Right lobe of liver (tissue), 6 donors: ENCODE measurements around the gene ST7. TPM values are rescaled to one million over a fixed set of nuclear protein-coding genes. Genes with fewer than 3 reads are reported as not detected.

Experiments
- ATAC-seq, 4 donors: fragments of 200-7000 bp; cut with Tn5 transposase; one replicate each; pipeline ENCODE4 v1.9.1; 2020; ENCODE audit warnings: mild to moderate bottlenecking in 4 of 4, moderate library complexity in 4 of 4
- DNase-seq, 3 donors: peaks; one replicate each; pipeline ENCODE4 v3.0.0-alpha.2; 2020
- H3K27ac ChIP-seq, 3 donors: fragments of 200-600 bp; one replicate each; pipeline ENCODE4 v1.8.0; 2022
- H3K27me3 ChIP-seq, 2 donors: fragments of 200-600 bp; one replicate each; pipeline ENCODE4 v1.8.0; 2022
- H3K36me3 ChIP-seq, 4 donors: fragments of 200-600 bp; sonication (generic) in 1 of 4; one replicate each; pipeline versions ENCODE4 v1.5.1 to v1.8.0; 2017 to 2022; ENCODE audit warnings: control low read depth in 1 of 4
- H3K4me1 ChIP-seq, 4 donors: fragments of 200-600 bp; sonication (generic) in 1 of 4; one replicate each; pipeline versions ENCODE4 v1.5.1 to v1.8.0; 2017 to 2022; ENCODE audit warnings: control low read depth in 1 of 4
- H3K4me3 ChIP-seq, 3 donors: fragments of 200-600 bp; one replicate each; pipeline ENCODE4 v1.8.0; 2022
- H3K9me3 ChIP-seq, 4 donors: fragments of 200-600 bp; sonication (generic) in 1 of 4; one replicate each; pipeline versions ENCODE4 v1.5.1 to v1.8.0; 2017 to 2022; ENCODE audit warnings: control low read depth in 1 of 4
- CTCF ChIP-seq, 4 donors: fragments of 200-600 bp in 3 of 4; fragments of 450-650 bp in 1 of 4; IDR thresholded peaks; one replicate each; pipeline versions ENCODE4 v1.5.1 to v1.8.0; 2016 to 2022; ENCODE audit warnings: antibody characterized with exemption in 4 of 4, mild to moderate bottlenecking in 2 of 4
- POLR2A ChIP-seq: fragments of 450-650 bp; IDR thresholded peaks from one replicate; pipeline ENCODE4 v1.6.1; 2017; ENCODE audit warnings: antibody characterized with exemption, mild to moderate bottlenecking
- WGBS: methylation state at CpG from one replicate; pipeline ENCODE4 v1.1.6; 2018; ENCODE audit warnings: low coverage, low lambda C conversion rate; ENCODE audit not compliant: insufficient coverage; ENCODE audit errors: missing lambda C conversion rate; 5-methylcytosine and 5-hydroxymethylcytosine counted together
- intact Hi-C, 2 donors: fragments of 100-400 bp; cut with DNase I; formaldehyde crosslinking; loops; one replicate each; pipeline versions ENCODE4 v1.11.2 to v1.14.1; 2022
- total RNA-seq, 6 experiments: library from RNA; depleted of rRNA in 2 of 6; stranded (reverse); fragments of >200 nt in 2 of 6; fragmentation: NEBNext Ultra II Directional in 3 of 6; extraction: Animal tissue kit (Norgen Biotek cat#: 25700) in 3 of 6; gene quantifications; one replicate each; pipeline versions ENCODE4 v1.1.0 to v1.2.4, GENCODE V29; 2016 to 2023
- donor health status: DM: no; HTN: yes; CAD: no.
- donor health status: DM: no; HTN: no; CAD: no.
- donor health status: DM: no; HTN: no; CAD: no.
- donor health status: DM: no; HTN: yes; CAD: no.
- donor health status: DM: no; HTN: yes; CAD: no.

Gene ST7
- total RNA-seq, 6 experiments from 2014 or later = 17.4 to 29.9 (median 22.4) TPM

DNA sequence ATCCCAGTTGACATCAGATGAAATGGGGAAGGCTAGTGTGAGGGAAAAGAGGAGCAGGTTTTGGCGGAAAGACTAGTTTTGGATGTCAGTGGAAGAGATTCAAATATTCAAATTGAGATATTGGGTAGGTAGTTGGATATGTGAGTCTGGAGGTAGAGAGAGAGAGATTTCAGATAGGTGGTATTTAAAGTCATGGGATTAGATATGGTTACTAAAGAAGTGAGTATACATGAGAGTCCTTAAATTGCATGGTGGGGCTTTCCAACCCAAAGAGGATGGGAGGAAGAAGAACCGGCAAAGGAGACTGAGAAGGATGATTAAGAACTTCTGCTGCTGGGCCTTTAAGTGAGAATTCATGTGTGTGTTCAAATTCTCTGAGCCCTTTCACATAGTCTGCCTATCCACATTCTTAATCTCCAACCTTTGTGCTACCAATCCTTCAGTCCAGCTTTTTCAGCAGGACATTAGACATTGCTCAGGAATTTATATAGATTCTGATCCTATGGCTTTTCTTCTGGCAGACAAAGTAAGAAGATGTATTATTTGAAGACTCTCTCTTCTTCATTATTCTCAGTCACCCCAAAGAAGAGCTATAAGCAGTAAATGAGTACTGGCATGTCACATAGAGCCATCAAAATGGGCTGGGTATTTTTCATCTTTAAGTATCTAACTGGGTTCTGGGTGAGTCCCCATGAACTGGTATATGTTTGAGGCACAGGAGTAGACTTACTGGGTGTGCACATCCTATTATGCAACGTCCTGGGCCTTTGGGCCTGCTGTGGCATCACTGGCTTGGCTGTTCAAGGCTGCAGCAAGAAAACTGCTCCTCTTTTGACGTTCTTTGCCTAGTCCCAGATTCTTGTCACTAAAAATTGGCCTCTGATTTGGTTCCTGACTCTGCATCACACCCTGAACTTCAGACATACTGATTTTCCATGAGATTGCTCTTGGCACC, 33.6 kb downstream of the ST7 start:
- DNase-seq = no peak
- Histone ChIP-seq H3K4me3 (no peak overlapping the region), H3K27me3 (no peaks in the 10 kb centered on the region), H3K4me1 (no peaks in the 10 kb centered on the region), H3K9me3 (no peaks in the 10 kb centered on the region), H3K27ac (no peak overlapping the region), H3K36me3 (no peaks in the 10 kb centered on the region)
- WGBS = 60% methylated on average over 4 of the region's 4 CpGs
- peak in 3 of 4 donors; percentile 31 to 47 (median 44) for ATAC-seq
- TF ChIP-seq POLR2A (no peak), CTCF (IDR thresholded peaks at IDR 0.05) (no peak)
- intact Hi-C loops = loop anchor here in 1 of 2 donors (10.0 kb wide), 1 partner anchor 128 kb away; no protein-coding TSS in a partner anchor

DNA sequence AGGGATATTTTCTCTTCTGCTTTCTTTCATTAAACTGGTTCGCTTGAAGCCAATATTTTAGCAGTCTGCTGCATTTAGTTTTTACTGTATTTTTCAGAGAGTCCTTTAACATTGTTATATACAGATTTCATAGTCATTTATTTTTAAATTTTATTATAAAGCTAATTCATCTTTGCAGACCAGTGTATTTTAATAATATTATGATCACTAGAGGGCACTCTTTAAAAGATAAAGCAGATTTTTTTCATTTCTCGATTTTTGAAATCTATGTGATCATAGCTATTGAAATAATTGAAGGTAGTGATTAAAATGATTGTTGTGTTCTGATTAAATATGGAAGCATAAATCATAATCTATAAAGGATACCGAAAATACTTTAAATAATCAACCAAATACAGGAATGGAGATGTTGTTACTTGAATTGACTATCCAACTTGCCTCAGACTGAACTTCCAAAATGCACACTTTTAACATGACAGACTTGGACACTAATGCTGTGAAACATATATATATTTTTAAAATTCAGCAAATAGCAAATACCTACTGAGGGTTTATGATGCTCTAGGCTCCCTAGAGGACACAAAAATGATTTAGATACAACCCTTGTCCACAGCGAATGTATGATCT, 35.2 kb downstream of the ST7 start:
- intact Hi-C loops = loop anchor here in 1 of 2 donors (10.0 kb wide), 1 partner anchor 126 kb away; no protein-coding TSS in a partner anchor
- WGBS = 53% methylated on average over 4 of the region's 4 CpGs

DNA sequence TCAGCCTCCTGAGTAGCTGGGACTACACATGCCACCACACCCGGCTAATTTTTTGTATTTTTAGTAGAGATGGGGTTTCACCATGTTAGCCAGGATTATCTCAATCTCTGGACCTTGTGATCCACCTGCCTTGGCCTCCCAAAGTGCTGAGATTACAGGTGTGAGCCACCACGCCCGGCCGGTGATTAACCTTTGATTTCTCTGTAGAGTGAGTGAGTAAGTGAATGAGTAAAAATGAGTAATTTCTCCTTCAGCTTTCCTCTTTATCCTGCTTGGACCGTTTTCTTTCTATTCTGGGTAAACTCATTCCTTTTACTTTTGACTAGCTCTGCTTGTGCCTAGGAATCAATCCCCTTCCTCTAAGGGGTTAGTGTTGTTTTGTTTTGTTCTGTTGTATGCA, 36.8 kb downstream of the ST7 start:
- WGBS = 93% methylated on average over 5 of the region's 5 CpGs
- Histone ChIP-seq H3K9me3 (no peaks in the 10 kb centered on the region), H3K4me1 (no peaks in the 10 kb centered on the region), H3K4me3 (no peak overlapping the region), H3K36me3 (no peaks in the 10 kb centered on the region), H3K27me3 (no peaks in the 10 kb centered on the region), H3K27ac (no peak overlapping the region)
- intact Hi-C loops = loop anchor here in 1 of 2 donors (10.0 kb wide), 1 partner anchor 125 kb away; no protein-coding TSS in a partner anchor
- no peak for DNase-seq
- ATAC-seq = no peak
- TF ChIP-seq POLR2A = no peak
- no peak for TF ChIP-seq CTCF (IDR thresholded peaks at IDR 0.05)

More for the DNA sequence above, 35.2 kb downstream of the ST7 start:
- Histone ChIP-seq H3K9me3 (no peaks in the 10 kb centered on the region), H3K4me1 (no peaks in the 10 kb centered on the region), H3K27ac (no peak overlapping the region), H3K36me3 (no peaks in the 10 kb centered on the region), H3K27me3 (no peaks in the 10 kb centered on the region), H3K4me3 (no peak overlapping the region)
- DNase-seq (no peak), ATAC-seq (no peak)
- TF ChIP-seq POLR2A (no peak), CTCF (IDR thresholded peaks at IDR 0.05) (peak; percentile 30 to 46 (median 43))

DNA sequence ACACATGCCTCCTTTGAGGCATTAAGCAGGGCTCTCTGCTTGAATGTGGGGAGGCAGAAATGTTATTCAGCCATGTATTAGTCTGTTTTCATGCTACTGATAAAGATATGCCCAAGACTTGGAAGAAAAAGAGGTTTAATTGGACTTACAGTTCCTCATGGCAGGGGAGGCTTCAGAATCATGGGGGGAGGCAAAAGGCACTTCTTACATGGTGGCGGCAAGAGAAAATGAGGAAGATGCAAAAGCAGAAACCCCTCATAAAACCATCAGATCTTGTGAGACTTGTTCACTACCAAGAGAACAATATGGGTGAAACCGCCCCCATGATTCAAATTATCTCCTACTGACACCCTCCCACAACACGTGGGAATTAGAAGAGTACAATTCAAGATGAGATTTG, 37.9 kb downstream of the ST7 start:
- H3K27me3 ChIP-seq = no peaks in the 10 kb centered on the region
- DNase-seq (no peak), ATAC-seq (no peak)
- intact Hi-C loops = loop anchor here in 1 of 2 donors (10.0 kb wide), 1 partner anchor 124 kb away; no protein-coding TSS in a partner anchor
- no peaks in the 10 kb centered on the region for H3K36me3 ChIP-seq
- H3K9me3 ChIP-seq = no peaks in the 10 kb centered on the region
- no peaks in the 10 kb centered on the region for H3K4me1 ChIP-seq
- no peak overlapping the region for H3K4me3 ChIP-seq
- TF ChIP-seq CTCF (IDR thresholded peaks at IDR 0.05) (no peak), POLR2A (no peak)
- no peak overlapping the region for H3K27ac ChIP-seq
- WGBS = 70% methylated on average over 3 of the region's 3 CpGs
